ENCODE data around the gene VIM.

The VIM gene

GRCh38 chr10:17206210-17206709, 21.8 kb upstream of the VIM start:
- no peak overlapping the region for H3K4me3 ChIP-seq (replicated peaks; ENCODE audit: insufficient read depth, low read length)
- H3K27me3 ChIP-seq (ENCODE audit: insufficient read depth, poor library complexity, severe bottlenecking): no peaks in the 10 kb centered on the region
- TF ChIP-seq REST (IDR thresholded peaks at IDR 0.05; ENCODE audit: insufficient replicate concordance, low read depth) (no peak), GABPA (IDR thresholded peaks at IDR 0.05; ENCODE audit: low read depth) (no peak), SPI1 (IDR thresholded peaks at IDR 0.05; ENCODE audit: borderline replicate concordance, low read depth) (no peak), POLR2AphosphoS5 (IDR thresholded peaks at IDR 0.05; ENCODE audit: low read depth) (no peak), CTCF (IDR thresholded peaks at IDR 0.05; ENCODE audit: insufficient read depth, low read length) (no peak)
- peak overlapping the region; percentile 43 for H3K27ac ChIP-seq (replicated peaks)
- peak in 1 of 2 experiments; percentile 23 for DNase-seq (ENCODE audit: low read depth in 1 of 2, low spot score in 1 of 2)

GRCh38 chr10:17208476-17208875, 19.6 kb upstream of the VIM start:
- Histone ChIP-seq H3K27ac (replicated peaks) (no peak overlapping the region), H3K4me3 (replicated peaks; ENCODE audit: insufficient read depth, low read length) (no peak overlapping the region), H3K27me3 (ENCODE audit: insufficient read depth, poor library complexity, severe bottlenecking) (no peaks in the 10 kb centered on the region)
- TF ChIP-seq GABPA (IDR thresholded peaks at IDR 0.05; ENCODE audit: low read depth): no peak
- TF ChIP-seq CTCF (IDR thresholded peaks at IDR 0.05; ENCODE audit: insufficient read depth, low read length): no peak
- no peak for TF ChIP-seq REST (IDR thresholded peaks at IDR 0.05; ENCODE audit: insufficient replicate concordance, low read depth)
- no peak for TF ChIP-seq SPI1 (IDR thresholded peaks at IDR 0.05; ENCODE audit: borderline replicate concordance, low read depth)
- no peak for TF ChIP-seq POLR2AphosphoS5 (IDR thresholded peaks at IDR 0.05; ENCODE audit: low read depth)
- no peak for DNase-seq (ENCODE audit: low read depth in 1 of 2, low spot score in 1 of 2)

- no peak for TF ChIP-seq GABPA (IDR thresholded peaks at IDR 0.05; ENCODE audit: low read depth)
- peak; percentile 51 for TF ChIP-seq REST (IDR thresholded peaks at IDR 0.05; ENCODE audit: insufficient replicate concordance, low read depth)
- H3K27me3 ChIP-seq (ENCODE audit: insufficient read depth, poor library complexity, severe bottlenecking): no peaks in the 10 kb centered on the region
- no peak for DNase-seq (ENCODE audit: low read depth in 1 of 2, low spot score in 1 of 2)
- H3K4me3 ChIP-seq (replicated peaks; ENCODE audit: insufficient read depth, low read length): no peak overlapping the region
- H3K27ac ChIP-seq (replicated peaks): no peak overlapping the region
These were observed 18.7 kb upstream of the VIM start for GRCh38 chr10:17209302-17209701.
